Gastrocnemius medialis (tissue), 4 donors: ENCODE data around the gene LDB3.

ENCODE experiments used
- CTCF ChIP-seq, 5 experiments: fragments of 450-650 bp in 3 of 5; fragments of 200-600 bp in 2 of 5; sonication (generic) in 2 of 5; IDR thresholded peaks in 4 of 5; conservative IDR thresholded peaks in 1 of 5; 1 replicate in 4 of 5; 2 replicates in 1 of 5; pipeline ENCODE4 v1.5.1; 2016 to 2019; ENCODE audit warnings: antibody characterized with exemption in 5 of 5, mild to moderate bottlenecking in 3 of 5, moderate library complexity in 3 of 5
- POLR2A ChIP-seq, 2 donors: fragments of 450-650 bp; IDR thresholded peaks; one replicate each; pipeline ENCODE4 v1.6.1; 2017; ENCODE audit warnings: antibody characterized with exemption in 2 of 2, mild to moderate bottlenecking in 2 of 2, moderate library complexity in 2 of 2

- TF ChIP-seq CTCF (IDR thresholded peaks at IDR 0.05 in 4 of 5, conservative IDR thresholded peaks at IDR 0.05 in 1 of 5) = no peak
- TF ChIP-seq POLR2A (IDR thresholded peaks at IDR 0.05) = no peak
These were observed 4.6 kb upstream of the LDB3 start for GRCh38 chr10:86663576-86664339.
